ENCODE results near the gene SPA17. TPM values are rescaled to one million over a fixed set of nuclear protein-coding genes. Genes with fewer than 3 reads are reported as not detected.

The SPA17 gene
- total RNA-seq, 1 experiment from 2014 or later = 9.8 TPM

GRCh38 chr11:124724979-124725718 lies 51.4 kb downstream of the SPA17 start:
- no peak overlapping the region for H3K4me3 ChIP-seq (ENCODE audit: insufficient read depth, low read depth, low read length)
- DNase-seq = no peak
- peaks cover 48% of the 10 kb centered on the region for H3K27me3 ChIP-seq (ENCODE audit: control insufficient read depth, insufficient read depth, low read length)
- no peaks in the 10 kb centered on the region for H3K36me3 ChIP-seq (replicated peaks; ENCODE audit: control insufficient read depth, insufficient read depth, low read length)

GRCh38 chr11:124725719-124726105 lies 52.0 kb downstream of the SPA17 start:
- no peak for DNase-seq
- Histone ChIP-seq H3K27me3 (ENCODE audit: control insufficient read depth, insufficient read depth, low read length) (peaks cover 42% of the 10 kb centered on the region), H3K4me3 (ENCODE audit: insufficient read depth, low read depth, low read length) (no peak overlapping the region), H3K36me3 (replicated peaks; ENCODE audit: control insufficient read depth, insufficient read depth, low read length) (no peaks in the 10 kb centered on the region)

GRCh38 chr11:124727474-124727873 lies 53.8 kb downstream of the SPA17 start:
- no peak for DNase-seq
- H3K27me3 ChIP-seq (ENCODE audit: control insufficient read depth, insufficient read depth, low read length) = peaks cover 25% of the 10 kb centered on the region
- H3K4me3 ChIP-seq (ENCODE audit: insufficient read depth, low read depth, low read length) = no peak overlapping the region
- no peaks in the 10 kb centered on the region for H3K36me3 ChIP-seq (replicated peaks; ENCODE audit: control insufficient read depth, insufficient read depth, low read length)

- no peak for DNase-seq
- Histone ChIP-seq H3K36me3 (replicated peaks; ENCODE audit: control insufficient read depth, insufficient read depth, low read length) (no peaks in the 10 kb centered on the region), H3K4me3 (ENCODE audit: insufficient read depth, low read depth, low read length) (no peak overlapping the region), H3K27me3 (ENCODE audit: control insufficient read depth, insufficient read depth, low read length) (peaks cover 19% of the 10 kb centered on the region)
These were observed 54.4 kb downstream of the SPA17 start for GRCh38 chr11:124728134-124728533.

GRCh38 chr11:124729571-124729970 lies 55.9 kb downstream of the SPA17 start:
- no peak overlapping the region for H3K4me3 ChIP-seq (ENCODE audit: insufficient read depth, low read depth, low read length)
- H3K36me3 ChIP-seq (replicated peaks; ENCODE audit: control insufficient read depth, insufficient read depth, low read length) = no peaks in the 10 kb centered on the region
- peak; percentile 2 for DNase-seq
- peaks cover 5% of the 10 kb centered on the region for H3K27me3 ChIP-seq (ENCODE audit: control insufficient read depth, insufficient read depth, low read length)

- Histone ChIP-seq H3K4me3 (ENCODE audit: insufficient read depth, low read depth, low read length) (no peak overlapping the region), H3K36me3 (replicated peaks; ENCODE audit: control insufficient read depth, insufficient read depth, low read length) (no peaks in the 10 kb centered on the region), H3K27me3 (ENCODE audit: control insufficient read depth, insufficient read depth, low read length) (peaks cover 17% of the 10 kb centered on the region)
- DNase-seq = no peak
These were observed 58.5 kb downstream of the SPA17 start for GRCh38 chr11:124732230-124732629.

GRCh38 chr11:124736736-124737135 lies 63.0 kb downstream of the SPA17 start:
- Histone ChIP-seq H3K27me3 (ENCODE audit: control insufficient read depth, insufficient read depth, low read length) (peaks cover 58% of the 10 kb centered on the region), H3K36me3 (replicated peaks; ENCODE audit: control insufficient read depth, insufficient read depth, low read length) (no peaks in the 10 kb centered on the region), H3K4me3 (ENCODE audit: insufficient read depth, low read depth, low read length) (no peak overlapping the region)
- DNase-seq = no peak

- H3K27me3 ChIP-seq (ENCODE audit: control insufficient read depth, insufficient read depth, low read length) = peaks cover 68% of the 10 kb centered on the region
- H3K36me3 ChIP-seq (replicated peaks; ENCODE audit: control insufficient read depth, insufficient read depth, low read length) = no peaks in the 10 kb centered on the region
- DNase-seq = no peak
- H3K4me3 ChIP-seq (ENCODE audit: insufficient read depth, low read depth, low read length) = no peak overlapping the region
These were observed 64.1 kb downstream of the SPA17 start for GRCh38 chr11:124737638-124738305.

GRCh38 chr11:124738713-124739478 lies 65.2 kb downstream of the SPA17 start:
- no peaks in the 10 kb centered on the region for H3K36me3 ChIP-seq (replicated peaks; ENCODE audit: control insufficient read depth, insufficient read depth, low read length)
- no peak for DNase-seq
- peaks cover 80% of the 10 kb centered on the region for H3K27me3 ChIP-seq (ENCODE audit: control insufficient read depth, insufficient read depth, low read length)
- peak overlapping the region; percentile 47 for H3K4me3 ChIP-seq (ENCODE audit: insufficient read depth, low read depth, low read length)

- H3K36me3 ChIP-seq (replicated peaks; ENCODE audit: control insufficient read depth, insufficient read depth, low read length) = no peaks in the 10 kb centered on the region
- H3K27me3 ChIP-seq (ENCODE audit: control insufficient read depth, insufficient read depth, low read length) = peaks cover 86% of the 10 kb centered on the region
- peak; percentile 99 for DNase-seq
- H3K4me3 ChIP-seq (ENCODE audit: insufficient read depth, low read depth, low read length) = peak within 1 kb of the TSS; percentile 47
These were observed 66.0 kb downstream of the SPA17 start, which contains the start of gene NRGN for GRCh38 chr11:124739479-124740276. TSS of gene NRGN (plus strand) at chr11:124739942. CDS start at chr11:124740085, 143 bp downstream.

- DNase-seq = peak; percentile 69
- Histone ChIP-seq H3K4me3 (ENCODE audit: insufficient read depth, low read depth, low read length) (peak overlapping the region; percentile 47), H3K27me3 (ENCODE audit: control insufficient read depth, insufficient read depth, low read length) (peaks cover 89% of the 10 kb centered on the region), H3K36me3 (replicated peaks; ENCODE audit: control insufficient read depth, insufficient read depth, low read length) (no peaks in the 10 kb centered on the region)
These were observed 66.7 kb downstream of the SPA17 start for GRCh38 chr11:124740277-124740882.

- H3K36me3 ChIP-seq (replicated peaks; ENCODE audit: control insufficient read depth, insufficient read depth, low read length) = no peaks in the 10 kb centered on the region
- no peak overlapping the region for H3K4me3 ChIP-seq (ENCODE audit: insufficient read depth, low read depth, low read length)
- peaks cover 91% of the 10 kb centered on the region for H3K27me3 ChIP-seq (ENCODE audit: control insufficient read depth, insufficient read depth, low read length)
- no peak for DNase-seq
These were observed 68.9 kb downstream of the SPA17 start for GRCh38 chr11:124742555-124742954.

GRCh38 chr11:124743050-124743449 lies 69.3 kb downstream of the SPA17 start:
- Histone ChIP-seq H3K36me3 (replicated peaks; ENCODE audit: control insufficient read depth, insufficient read depth, low read length) (no peaks in the 10 kb centered on the region), H3K4me3 (ENCODE audit: insufficient read depth, low read depth, low read length) (no peak overlapping the region), H3K27me3 (ENCODE audit: control insufficient read depth, insufficient read depth, low read length) (peaks cover 91% of the 10 kb centered on the region)
- DNase-seq = no peak
